AG10803 (cell line): ENCODE data around the gene ROCK1.

Experiments used
- DNase-seq: peaks from one replicate; pipeline ENCODE4 v3.0.0; 2010; ENCODE audit warnings: low read depth
- H3K4me3 ChIP-seq: 2 replicates; pipeline ENCODE4 v1.5.1; 2011; ENCODE audit warnings: mild to moderate bottlenecking, low read length, control low read depth
- CTCF ChIP-seq: conservative IDR thresholded peaks from 2 replicates; pipeline ENCODE4 v1.5.1; 2011; ENCODE audit warnings: mild to moderate bottlenecking, low read length, control low read depth, inconsistent platforms

The ROCK1 gene

GRCh38 chr18:21132398-21132918, 20.8 kb upstream of the ROCK1 start:
- no peak overlapping the region for H3K4me3 ChIP-seq
- DNase-seq, result no peak
- TF ChIP-seq CTCF, result no peak

DNA sequence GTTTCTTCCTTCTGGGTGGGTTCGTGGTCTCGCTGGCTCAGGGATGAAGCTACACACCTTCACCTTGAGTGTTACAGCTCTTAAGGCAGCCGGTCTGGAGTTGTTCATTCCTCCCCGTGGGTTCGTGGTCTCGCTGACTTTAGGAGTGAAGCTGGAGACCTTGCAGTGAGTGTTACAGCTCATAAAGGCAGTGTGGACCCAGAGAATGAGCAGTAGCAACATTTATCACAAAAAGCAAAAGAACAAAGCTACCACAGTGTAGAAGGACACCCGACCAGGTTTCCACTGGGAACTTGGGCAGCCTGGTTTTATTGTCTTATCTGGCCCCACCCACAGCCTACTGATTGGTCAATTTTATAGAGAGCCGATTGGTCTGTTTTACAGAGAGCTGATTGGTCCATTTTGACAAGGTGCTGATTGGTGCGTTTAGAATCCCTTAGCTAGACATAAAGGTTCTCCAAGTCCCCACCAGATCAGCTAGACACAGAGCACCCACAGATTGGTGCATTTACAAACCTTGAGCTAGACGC, 20.1 kb upstream of the ROCK1 start:
- no peak overlapping the region for H3K4me3 ChIP-seq
- no peak for TF ChIP-seq CTCF
- no peak for DNase-seq

DNA sequence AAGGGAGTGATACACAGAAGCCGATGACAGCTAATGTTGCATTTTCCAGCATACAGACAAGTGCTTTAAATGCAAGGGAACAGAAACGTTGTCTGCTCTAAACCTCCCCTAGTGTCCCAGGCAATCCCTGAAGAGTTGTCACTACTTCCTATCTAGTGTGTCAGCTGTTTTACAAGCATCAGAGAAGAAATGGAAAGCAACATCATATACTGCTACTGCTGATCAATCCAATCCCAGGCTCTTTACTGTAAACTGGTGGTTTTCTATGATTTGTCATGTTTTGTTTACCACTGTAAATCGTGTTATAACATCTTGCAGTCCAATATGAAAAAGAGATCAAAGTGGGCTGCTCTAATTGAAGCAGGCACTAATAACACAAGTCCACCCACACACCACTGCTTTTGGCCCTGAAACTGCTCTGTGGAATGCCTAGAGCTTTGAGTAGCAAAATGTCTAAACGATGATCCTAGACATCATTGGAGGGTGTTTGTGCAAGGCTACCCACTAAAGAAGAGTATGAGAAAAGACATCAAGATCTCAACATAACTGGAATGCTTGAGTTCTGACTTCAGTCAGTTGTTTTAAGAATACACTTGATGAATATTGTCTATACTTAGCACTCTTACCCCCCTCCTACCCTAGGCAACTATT, 18.1 kb upstream of the ROCK1 start:
- no peak overlapping the region for H3K4me3 ChIP-seq
- DNase-seq, result peak; percentile 89
- no peak for TF ChIP-seq CTCF

GRCh38 chr18:21123290-21123926, 11.8 kb upstream of the ROCK1 start:
- no peak for TF ChIP-seq CTCF
- DNase-seq, result no peak
- no peak overlapping the region for H3K4me3 ChIP-seq

GRCh38 chr18:21118806-21119205, 7.2 kb upstream of the ROCK1 start:
- TF ChIP-seq CTCF, result no peak
- H3K4me3 ChIP-seq, result no peak overlapping the region
- DNase-seq, result no peak

DNA sequence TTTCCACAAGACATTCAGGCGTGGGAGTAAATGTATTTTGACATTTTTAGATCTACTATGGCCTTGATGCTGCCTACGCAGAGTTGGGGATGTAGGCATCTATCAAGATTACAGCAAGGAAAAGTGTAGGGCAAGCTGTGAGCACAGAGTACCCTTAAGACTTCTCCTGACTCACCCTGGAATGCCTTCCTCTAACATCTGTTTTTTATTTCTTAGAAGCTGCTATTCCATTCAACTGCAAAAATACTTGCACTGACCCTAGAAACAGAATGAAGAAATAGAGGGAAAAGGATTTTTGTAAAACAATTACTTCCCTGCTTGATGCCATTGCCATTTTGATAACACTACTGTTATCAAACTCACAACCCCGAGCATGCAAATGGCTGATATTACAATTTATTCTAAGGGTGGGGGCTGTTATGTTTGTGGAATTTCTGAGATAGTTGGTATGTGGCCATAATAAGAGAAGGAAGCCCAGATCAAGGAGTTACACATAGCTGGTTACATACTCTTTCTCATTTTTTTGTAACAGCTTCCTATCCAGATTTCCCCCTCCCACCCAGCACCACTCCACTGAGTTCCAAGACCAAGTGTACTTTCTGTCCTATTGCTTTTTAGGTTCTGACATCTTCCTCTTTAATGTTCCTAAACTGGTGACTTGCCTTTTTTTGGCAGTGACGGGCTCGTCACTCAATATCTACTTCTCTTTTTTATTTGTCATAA, 6.0 kb upstream of the ROCK1 start:
- no peak for TF ChIP-seq CTCF
- peak overlapping the region; percentile 40 for H3K4me3 ChIP-seq
- DNase-seq, result peak; percentile 93
